GM21381 (cell line): ENCODE results near the gene GAREM1.
"Not testable (repeated sequence)": the region's sequence is repeated elsewhere in the genome, so short reads cannot be mapped to it uniquely, and the experiment has no call there.

Experiments used
- ATAC-seq: cut with Tn5 transposase; IDR thresholded peaks from one replicate; pipeline ENCODE4 v1.9.1; 2021; ENCODE audit warnings: mild to moderate bottlenecking, moderate library complexity; ENCODE audit not compliant: unreplicated experiment

GAREM1 gene

GRCh38 chr18:32470714-32471633 lies at the start of gene GAREM1:
GAREM1 (minus strand) TSS chr18:32470882; CDS start chr18:32470428, 454 bp downstream.
- ATAC-seq: peak; percentile 97

GRCh38 chr18:32511147-32511546 lies 40.5 kb upstream of the GAREM1 start:
- ATAC-seq: no peak

- no peak for ATAC-seq
These were observed 38.4 kb upstream of the GAREM1 start for GRCh38 chr18:32509111-32509510.

GRCh38 chr18:32507093-32507492 lies 36.4 kb upstream of the GAREM1 start:
- no peak for ATAC-seq

GRCh38 chr18:32502014-32502413 lies 31.3 kb upstream of the GAREM1 start:
- ATAC-seq: no peak

GRCh38 chr18:32501242-32501641 lies 30.6 kb upstream of the GAREM1 start:
- ATAC-seq: not testable (repeated sequence)

- ATAC-seq: no peak
These were observed 12.3 kb upstream of the GAREM1 start for GRCh38 chr18:32483002-32483401.

GRCh38 chr18:32482117-32482516 lies 11.4 kb upstream of the GAREM1 start:
- no peak for ATAC-seq

GRCh38 chr18:32480581-32480980 lies 9.9 kb upstream of the GAREM1 start:
- ATAC-seq: no peak

- no peak for ATAC-seq
These were observed 8.1 kb upstream of the GAREM1 start for GRCh38 chr18:32478807-32479206.

- no peak for ATAC-seq
These were observed 7.6 kb upstream of the GAREM1 start for GRCh38 chr18:32478317-32478716.

GRCh38 chr18:32476106-32476505 lies 5.4 kb upstream of the GAREM1 start:
- ATAC-seq: no peak

GRCh38 chr18:32475069-32475468 lies 4.4 kb upstream of the GAREM1 start:
- ATAC-seq: not testable (repeated sequence)

- no peak for ATAC-seq
These were observed 2.6 kb upstream of the GAREM1 start for GRCh38 chr18:32473325-32473724.

- ATAC-seq: no peak
These were observed 2.2 kb upstream of the GAREM1 start for GRCh38 chr18:32472841-32473240.

- ATAC-seq: no peak
These were observed 295 bp downstream of the GAREM1 start for GRCh38 chr18:32470460-32470713.

GRCh38 chr18:32469691-32470459 lies 807 bp downstream of the GAREM1 start:
- ATAC-seq: no peak

GRCh38 chr18:32469190-32469651 lies 1.5 kb downstream of the GAREM1 start:
- no peak for ATAC-seq

- ATAC-seq: no peak
These were observed 2.4 kb downstream of the GAREM1 start for GRCh38 chr18:32468147-32468845.

GRCh38 chr18:32461709-32462272 lies 8.9 kb downstream of the GAREM1 start:
- no peak for ATAC-seq

GRCh38 chr18:32460171-32460731 lies 10.4 kb downstream of the GAREM1 start:
- ATAC-seq: no peak
